ENCODE measurements around the gene PSMD6.

The PSMD6 gene

GRCh38 chr3:64031540-64032508, 8.5 kb upstream of the PSMD6 start:
- Histone ChIP-seq H3K27ac (ENCODE audit: low read depth, low read length) (no peak overlapping the region), H3K4me1 (ENCODE audit: control insufficient read depth in 5 of 5, insufficient read depth in 5 of 5, low read length in 5 of 5) (peaks cover 0 to 6% (median 5%) of the 10 kb centered on the region in 5 donors), H3K9me3 (ENCODE audit: control insufficient read depth in 5 of 5, low read length in 5 of 5) (peaks cover 0 to 3% (median 0%) of the 10 kb centered on the region in 5 donors), H3K27me3 (ENCODE audit: control insufficient read depth in 5 of 5, insufficient read depth in 4 of 5, low read length in 5 of 5) (peaks cover 0 to 5% (median 0%) of the 10 kb centered on the region in 5 donors), H3K4me3 (ENCODE audit: low read depth in 1 of 5, low read length in 5 of 5) (no peak overlapping the region), H3K36me3 (ENCODE audit: control insufficient read depth in 5 of 5, insufficient read depth in 5 of 5, low read length in 5 of 5) (no peaks in the 10 kb centered on the region), H3K9ac (ENCODE audit: low read length in 5 of 5) (no peak overlapping the region)

DNA sequence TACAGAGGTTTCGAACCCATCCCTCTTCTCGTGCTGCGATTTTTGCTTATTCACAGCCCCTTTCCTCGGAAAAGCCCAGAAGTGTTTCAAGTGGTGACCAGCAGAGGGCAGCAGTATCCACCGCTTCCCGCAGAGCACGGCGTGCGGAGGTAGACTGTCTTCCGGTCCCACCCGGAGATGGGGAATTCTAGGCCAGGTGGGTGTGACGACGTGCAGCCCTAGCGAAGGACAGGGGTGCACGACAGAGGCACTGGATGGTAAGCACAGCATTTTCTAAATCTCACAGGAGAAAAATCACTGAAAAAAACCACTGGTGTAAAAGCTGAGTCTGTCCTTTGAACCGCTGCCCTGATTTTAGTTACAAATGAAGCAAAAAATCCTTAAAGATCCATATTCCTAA, 7.4 kb upstream of the PSMD6 start:
- H3K4me3 ChIP-seq (ENCODE audit: low read depth in 1 of 5, low read length in 5 of 5), result peak overlapping the region; percentile 33 to 66 (median 61)
- H3K27me3 ChIP-seq (ENCODE audit: control insufficient read depth in 5 of 5, insufficient read depth in 4 of 5, low read length in 5 of 5), result peaks cover 0 to 5% (median 0%) of the 10 kb centered on the region in 5 donors
- peaks cover 0 to 3% (median 0%) of the 10 kb centered on the region in 5 donors for H3K9me3 ChIP-seq (ENCODE audit: control insufficient read depth in 5 of 5, low read length in 5 of 5)
- H3K9ac ChIP-seq (ENCODE audit: low read length in 5 of 5), result peak overlapping the region in 1 of 5 donors; percentile 48
- H3K36me3 ChIP-seq (ENCODE audit: control insufficient read depth in 5 of 5, insufficient read depth in 5 of 5, low read length in 5 of 5), result no peaks in the 10 kb centered on the region
- peaks cover 0 to 6% (median 5%) of the 10 kb centered on the region in 5 donors for H3K4me1 ChIP-seq (ENCODE audit: control insufficient read depth in 5 of 5, insufficient read depth in 5 of 5, low read length in 5 of 5)
- H3K27ac ChIP-seq (ENCODE audit: low read depth, low read length), result no peak overlapping the region

DNA sequence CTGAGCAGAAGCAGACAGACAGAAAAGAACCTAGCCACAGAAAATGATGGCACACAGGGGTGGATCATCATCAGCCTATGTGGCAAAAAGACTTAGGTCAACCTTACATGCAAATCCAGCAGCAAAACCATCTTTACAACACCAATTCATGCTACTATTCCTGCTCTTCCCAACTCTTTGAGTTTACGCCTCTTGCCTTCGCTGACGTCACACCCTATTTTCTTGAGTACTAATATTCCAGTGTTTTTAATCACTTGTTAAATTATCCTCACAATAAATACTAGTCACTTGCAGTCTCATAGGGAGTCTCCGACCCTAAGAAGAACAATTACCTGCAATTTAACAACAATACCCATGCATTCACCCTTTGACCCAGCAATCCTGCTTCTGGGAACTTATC, 6.0 kb upstream of the PSMD6 start:
- Histone ChIP-seq H3K36me3 (ENCODE audit: control insufficient read depth in 5 of 5, insufficient read depth in 5 of 5, low read length in 5 of 5) (no peaks in the 10 kb centered on the region), H3K9ac (ENCODE audit: low read length in 5 of 5) (no peak overlapping the region), H3K4me3 (ENCODE audit: low read depth in 1 of 5, low read length in 5 of 5) (no peak overlapping the region), H3K27ac (ENCODE audit: low read depth, low read length) (no peak overlapping the region), H3K4me1 (ENCODE audit: control insufficient read depth in 5 of 5, insufficient read depth in 5 of 5, low read length in 5 of 5) (peaks cover 0 to 6% (median 5%) of the 10 kb centered on the region in 5 donors), H3K27me3 (ENCODE audit: control insufficient read depth in 5 of 5, insufficient read depth in 4 of 5, low read length in 5 of 5) (peaks cover 0 to 5% (median 0%) of the 10 kb centered on the region in 5 donors), H3K9me3 (ENCODE audit: control insufficient read depth in 5 of 5, low read length in 5 of 5) (peaks cover 0 to 3% (median 0%) of the 10 kb centered on the region in 5 donors)

GRCh38 chr3:64028754-64029153, 5.5 kb upstream of the PSMD6 start:
- H3K27me3 ChIP-seq (ENCODE audit: control insufficient read depth in 5 of 5, insufficient read depth in 4 of 5, low read length in 5 of 5), result peaks cover 0 to 5% (median 0%) of the 10 kb centered on the region in 5 donors
- no peaks in the 10 kb centered on the region for H3K9me3 ChIP-seq (ENCODE audit: control insufficient read depth in 5 of 5, low read length in 5 of 5)
- no peak overlapping the region for H3K9ac ChIP-seq (ENCODE audit: low read length in 5 of 5)
- no peak overlapping the region for H3K27ac ChIP-seq (ENCODE audit: low read depth, low read length)
- H3K36me3 ChIP-seq (ENCODE audit: control insufficient read depth in 5 of 5, insufficient read depth in 5 of 5, low read length in 5 of 5), result no peaks in the 10 kb centered on the region
- no peak overlapping the region for H3K4me3 ChIP-seq (ENCODE audit: low read depth in 1 of 5, low read length in 5 of 5)
- peaks cover 0 to 9% (median 6%) of the 10 kb centered on the region in 5 donors for H3K4me1 ChIP-seq (ENCODE audit: control insufficient read depth in 5 of 5, insufficient read depth in 5 of 5, low read length in 5 of 5)

DNA sequence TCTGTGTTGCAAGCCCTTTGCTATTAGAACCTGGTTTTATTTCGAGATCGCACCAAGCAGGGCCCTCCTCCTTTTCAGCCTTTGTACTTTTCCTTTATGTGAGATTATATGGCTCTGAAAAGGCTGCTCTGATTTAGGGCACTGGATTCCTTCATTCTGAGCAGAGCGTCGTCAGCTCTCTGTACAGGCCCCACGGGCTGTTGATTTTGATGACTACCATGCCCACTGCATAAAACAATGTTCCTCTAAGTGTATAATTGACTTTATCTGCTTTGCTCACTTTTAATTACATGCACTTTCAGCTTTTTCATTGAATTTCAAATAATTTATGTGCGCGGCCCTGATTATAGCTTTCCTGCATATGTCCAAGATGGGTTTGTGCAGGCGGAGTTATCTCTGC, 4.4 kb upstream of the PSMD6 start:
- no peak overlapping the region for H3K4me3 ChIP-seq (ENCODE audit: low read depth in 1 of 5, low read length in 5 of 5)
- no peak overlapping the region for H3K27ac ChIP-seq (ENCODE audit: low read depth, low read length)
- no peaks in the 10 kb centered on the region for H3K9me3 ChIP-seq (ENCODE audit: control insufficient read depth in 5 of 5, low read length in 5 of 5)

DNA sequence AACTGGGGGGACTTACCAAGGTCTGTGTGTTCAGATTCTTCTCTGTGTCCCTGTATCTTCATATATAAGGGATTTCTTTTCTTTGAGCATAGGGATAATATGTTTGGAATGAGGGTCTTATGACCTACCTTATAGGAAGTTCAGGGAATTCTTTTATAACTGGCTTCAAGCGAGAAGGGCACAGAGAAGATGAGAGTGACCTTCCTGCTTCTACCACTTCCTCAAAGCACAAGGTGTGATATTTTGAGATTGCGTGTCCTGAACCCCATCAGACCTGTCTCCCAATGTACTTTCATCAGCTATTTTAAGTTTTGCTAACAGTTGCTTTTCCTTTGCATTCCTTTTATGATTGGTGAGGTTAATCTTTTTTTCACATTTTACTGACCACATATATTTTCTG, 3.1 kb upstream of the PSMD6 start:
- Histone ChIP-seq H3K9ac (ENCODE audit: low read length in 5 of 5) (no peak overlapping the region), H3K36me3 (ENCODE audit: control insufficient read depth in 5 of 5, insufficient read depth in 5 of 5, low read length in 5 of 5) (no peaks in the 10 kb centered on the region), H3K27me3 (ENCODE audit: control insufficient read depth in 5 of 5, insufficient read depth in 4 of 5, low read length in 5 of 5) (peaks cover 0 to 5% (median 0%) of the 10 kb centered on the region in 5 donors), H3K9me3 (ENCODE audit: control insufficient read depth in 5 of 5, low read length in 5 of 5) (no peaks in the 10 kb centered on the region), H3K4me1 (ENCODE audit: control insufficient read depth in 5 of 5, insufficient read depth in 5 of 5, low read length in 5 of 5) (peaks cover 5 to 27% (median 23%) of the 10 kb centered on the region in 5 donors), H3K4me3 (ENCODE audit: low read depth in 1 of 5, low read length in 5 of 5) (no peak overlapping the region), H3K27ac (ENCODE audit: low read depth, low read length) (no peak overlapping the region)

More for the DNA sequence above, 4.4 kb upstream of the PSMD6 start:
- H3K36me3 ChIP-seq (ENCODE audit: control insufficient read depth in 5 of 5, insufficient read depth in 5 of 5, low read length in 5 of 5), result no peaks in the 10 kb centered on the region
- H3K27me3 ChIP-seq (ENCODE audit: control insufficient read depth in 5 of 5, insufficient read depth in 4 of 5, low read length in 5 of 5), result peaks cover 0 to 5% (median 0%) of the 10 kb centered on the region in 5 donors
- H3K4me1 ChIP-seq (ENCODE audit: control insufficient read depth in 5 of 5, insufficient read depth in 5 of 5, low read length in 5 of 5), result peaks cover 0 to 15% (median 11%) of the 10 kb centered on the region in 5 donors
- H3K9ac ChIP-seq (ENCODE audit: low read length in 5 of 5), result no peak overlapping the region

- Histone ChIP-seq H3K36me3 (ENCODE audit: control insufficient read depth in 5 of 5, insufficient read depth in 5 of 5, low read length in 5 of 5) (peaks cover 5 to 17% (median 9%) of the 10 kb centered on the region in 5 donors), H3K27me3 (ENCODE audit: control insufficient read depth in 5 of 5, insufficient read depth in 4 of 5, low read length in 5 of 5) (peaks cover 0 to 4% (median 0%) of the 10 kb centered on the region in 5 donors), H3K4me3 (ENCODE audit: low read depth in 1 of 5, low read length in 5 of 5) (peak overlapping the region; percentile 51 to 99 (median 98)), H3K27ac (ENCODE audit: low read depth, low read length) (peak overlapping the region; percentile 80), H3K4me1 (ENCODE audit: control insufficient read depth in 5 of 5, insufficient read depth in 5 of 5, low read length in 5 of 5) (peaks cover 5 to 31% (median 22%) of the 10 kb centered on the region in 5 donors), H3K9me3 (ENCODE audit: control insufficient read depth in 5 of 5, low read length in 5 of 5) (no peaks in the 10 kb centered on the region), H3K9ac (ENCODE audit: low read length in 5 of 5) (peak overlapping the region in 3 of 5 donors; percentile 98 to 100 (median 99))
Measured at GRCh38 chr3:64023861-64024223, 548 bp upstream of the PSMD6 start.

DNA sequence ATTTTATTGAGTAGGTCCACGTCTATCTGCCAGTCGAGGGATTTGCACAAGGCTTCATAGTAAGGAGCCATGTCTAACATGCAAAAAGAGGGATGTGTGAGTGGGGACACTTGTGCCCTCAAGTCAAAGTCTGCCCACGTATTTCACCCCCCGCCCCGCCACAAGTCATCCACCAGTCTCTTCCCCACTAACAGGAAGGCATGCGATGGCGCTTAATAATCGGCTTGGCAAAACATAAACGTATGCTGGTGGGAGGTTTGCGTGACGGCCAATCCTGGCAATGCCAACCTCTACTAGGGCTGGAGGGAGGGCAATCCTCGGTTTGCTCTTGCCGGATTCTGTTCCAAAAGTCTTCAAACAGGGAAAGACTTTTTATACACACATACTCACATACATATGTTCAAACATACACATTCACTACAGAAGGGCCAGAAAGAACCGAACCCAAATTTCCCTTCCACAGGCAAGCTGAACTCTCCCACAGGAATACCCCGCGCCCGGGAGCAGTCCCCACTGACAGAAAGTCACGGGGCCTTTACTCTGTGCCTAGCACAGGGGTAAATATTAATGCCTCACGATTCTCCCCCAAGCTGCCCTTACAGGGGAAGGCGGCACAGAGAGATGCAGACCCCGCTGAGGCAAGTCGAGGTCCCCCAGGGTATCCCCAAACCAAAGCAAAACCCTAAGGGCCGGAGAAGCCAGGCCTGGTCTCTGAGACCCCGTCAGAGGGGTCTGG, 675 bp downstream of the PSMD6 start:
- Histone ChIP-seq H3K27me3 (ENCODE audit: control insufficient read depth in 5 of 5, insufficient read depth in 4 of 5, low read length in 5 of 5) (no peaks in the 10 kb centered on the region), H3K9ac (ENCODE audit: low read length in 5 of 5) (peak overlapping the region; percentile 94 to 100 (median 99)), H3K36me3 (ENCODE audit: control insufficient read depth in 5 of 5, insufficient read depth in 5 of 5, low read length in 5 of 5) (peaks cover 16 to 29% (median 21%) of the 10 kb centered on the region in 5 donors), H3K4me3 (ENCODE audit: low read depth in 1 of 5, low read length in 5 of 5) (peak overlapping the region; percentile 94 to 99 (median 98)), H3K4me1 (ENCODE audit: control insufficient read depth in 5 of 5, insufficient read depth in 5 of 5, low read length in 5 of 5) (peaks cover 5 to 31% (median 22%) of the 10 kb centered on the region in 5 donors), H3K9me3 (ENCODE audit: control insufficient read depth in 5 of 5, low read length in 5 of 5) (no peaks in the 10 kb centered on the region), H3K27ac (ENCODE audit: low read depth, low read length) (peak overlapping the region; percentile 80)

DNA sequence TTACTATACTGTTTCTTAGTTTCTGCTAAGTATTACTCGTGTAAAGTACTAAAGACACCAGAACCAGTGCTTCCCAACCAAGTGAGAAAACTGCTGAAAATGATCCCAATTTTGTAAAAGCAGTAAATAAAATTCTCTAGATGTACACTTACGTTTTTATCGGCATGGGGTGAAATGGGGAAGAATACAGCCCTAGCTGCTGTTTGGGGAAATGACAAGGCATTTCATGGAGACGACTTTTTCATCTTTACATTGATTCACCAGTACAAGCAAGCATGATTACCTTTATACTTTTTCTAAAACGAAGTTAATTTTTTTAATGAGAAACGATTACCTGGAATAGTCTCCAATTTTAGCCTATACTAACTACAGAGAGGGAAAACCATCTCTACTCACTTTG, 1.4 kb downstream of the PSMD6 start:
- Histone ChIP-seq H3K9ac (ENCODE audit: low read length in 5 of 5) (peak overlapping the region in 3 of 5 donors; percentile 98 to 99 (median 99)), H3K4me3 (ENCODE audit: low read depth in 1 of 5, low read length in 5 of 5) (peak overlapping the region; percentile 94 to 99 (median 98)), H3K27ac (ENCODE audit: low read depth, low read length) (peak overlapping the region; percentile 80), H3K27me3 (ENCODE audit: control insufficient read depth in 5 of 5, insufficient read depth in 4 of 5, low read length in 5 of 5) (no peaks in the 10 kb centered on the region), H3K4me1 (ENCODE audit: control insufficient read depth in 5 of 5, insufficient read depth in 5 of 5, low read length in 5 of 5) (peaks cover 5 to 31% (median 22%) of the 10 kb centered on the region in 5 donors), H3K36me3 (ENCODE audit: control insufficient read depth in 5 of 5, insufficient read depth in 5 of 5, low read length in 5 of 5) (peaks cover 22 to 36% (median 28%) of the 10 kb centered on the region in 5 donors), H3K9me3 (ENCODE audit: control insufficient read depth in 5 of 5, low read length in 5 of 5) (no peaks in the 10 kb centered on the region)
